Stimulated activated CD4-positive, alpha-beta T cell treated with anti-CD3 and anti-CD28 coated beads, Interleukin-15, amount 100 ng/mL, for 48 hours (primary cell): Measurements from ENCODE around the gene ACER1.
"Not testable (repeated sequence)": the region's sequence is repeated elsewhere in the genome, so short reads cannot be mapped to it uniquely, and the experiment has no call there.

ENCODE experiments used
- DNase-seq, 2 donors: peaks; one replicate each; pipeline ENCODE4 v3.0.0-alpha.2; 2020; ENCODE audit warnings: low read depth in 2 of 2

ACER1 gene

DNA sequence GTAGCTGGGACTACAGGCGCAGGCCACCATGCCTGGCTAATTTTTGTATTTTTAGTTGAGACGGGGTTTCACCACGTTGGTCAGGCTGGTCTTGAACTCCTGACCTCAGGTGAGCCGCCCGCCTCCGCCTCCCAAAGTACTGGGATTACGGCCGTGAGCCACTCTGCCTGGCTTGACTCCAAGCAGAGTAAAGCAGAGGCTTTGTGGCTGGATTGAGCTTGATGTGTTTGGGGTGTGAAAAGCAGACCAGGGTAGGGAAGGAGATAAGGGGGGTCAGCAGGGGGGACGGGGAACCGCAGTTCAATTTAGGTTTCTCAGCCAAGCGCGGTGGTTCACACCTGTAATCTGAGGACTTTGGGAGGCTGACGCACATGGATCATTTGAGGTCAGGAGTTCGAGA, 23.8 kb upstream of the ACER1 start:
- no peak for DNase-seq

GRCh38 chr19:6355321-6356040, 22.1 kb upstream of the ACER1 start:
- DNase-seq: not testable (repeated sequence)

GRCh38 chr19:6354098-6354674, 20.8 kb upstream of the ACER1 start:
- DNase-seq: no peak

DNA sequence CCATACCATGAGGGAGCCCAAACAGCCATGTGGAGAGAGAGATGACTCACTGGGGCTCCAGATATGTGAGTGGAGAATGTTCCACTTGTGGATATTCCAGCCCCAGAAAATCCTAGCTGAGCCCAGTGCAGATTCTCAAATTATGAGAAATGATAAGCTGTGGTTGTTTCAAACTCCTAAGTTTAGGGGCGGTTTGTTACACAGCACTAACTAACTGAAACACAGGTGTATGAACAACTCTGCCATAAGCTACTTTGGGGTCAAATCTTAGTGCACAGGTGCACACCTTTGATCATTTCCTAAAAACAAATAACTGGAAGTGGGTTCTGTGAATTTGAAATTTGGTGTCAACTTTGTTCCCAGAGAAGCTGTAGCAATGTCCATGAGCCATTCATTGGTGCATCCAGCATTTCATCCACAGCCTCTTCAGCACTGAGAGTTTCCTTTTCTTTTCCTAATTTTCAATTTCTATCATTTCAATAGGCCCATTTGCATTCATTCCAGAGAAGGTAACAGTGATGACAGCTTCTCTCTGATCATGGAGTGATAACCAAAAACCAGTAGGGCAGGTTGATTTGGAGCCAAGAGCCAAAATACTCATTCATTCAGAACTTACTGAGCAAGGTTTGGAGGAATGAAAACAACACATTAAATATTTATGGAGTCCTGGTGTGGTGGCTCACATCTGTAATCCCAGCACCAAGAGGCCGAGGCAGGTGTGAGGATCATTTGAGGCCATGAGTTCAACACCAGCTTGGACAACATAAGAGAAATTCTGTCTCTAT, 19.2 kb upstream of the ACER1 start:
- no peak for DNase-seq

DNA sequence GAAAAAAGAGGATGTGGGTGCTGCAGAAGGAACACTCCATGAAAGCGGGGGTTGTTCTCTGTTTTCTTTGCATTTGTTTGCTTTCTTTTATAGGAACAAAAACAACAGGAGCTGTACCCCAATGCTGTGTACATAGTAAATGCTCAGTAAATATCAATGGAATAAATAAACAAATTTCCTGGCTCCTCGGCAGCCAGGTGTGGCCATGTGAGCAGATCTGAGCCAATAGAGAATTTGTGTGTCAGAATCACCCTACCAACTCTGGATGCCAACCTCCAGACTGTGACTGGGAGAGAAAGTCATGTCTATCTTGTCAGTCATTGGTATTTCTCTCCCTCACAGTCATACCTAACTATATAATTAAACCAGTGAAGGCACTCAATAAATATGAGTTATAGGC, 17.3 kb upstream of the ACER1 start:
- DNase-seq: no peak

DNA sequence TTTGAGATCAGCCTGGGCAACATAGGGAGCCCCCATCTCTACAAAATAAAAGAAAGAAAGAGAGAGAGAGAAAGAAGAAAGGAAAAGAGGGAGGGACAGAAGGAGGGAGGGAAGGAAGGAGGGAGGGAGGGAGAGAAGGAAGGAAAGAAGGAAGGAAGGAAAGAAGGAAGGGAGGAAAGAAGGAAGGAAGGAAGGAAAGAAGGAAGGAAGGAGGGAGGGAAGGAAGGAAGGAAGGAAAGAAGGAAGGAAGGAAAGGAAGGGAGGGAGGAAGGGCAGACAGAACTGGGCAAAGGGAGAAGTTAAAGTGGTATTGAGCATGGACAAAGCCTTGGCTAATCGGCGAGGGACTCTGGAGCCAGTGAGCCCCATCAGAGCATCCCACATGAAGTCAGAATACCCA, 15.9 kb upstream of the ACER1 start:
- not testable (repeated sequence) for DNase-seq

DNA sequence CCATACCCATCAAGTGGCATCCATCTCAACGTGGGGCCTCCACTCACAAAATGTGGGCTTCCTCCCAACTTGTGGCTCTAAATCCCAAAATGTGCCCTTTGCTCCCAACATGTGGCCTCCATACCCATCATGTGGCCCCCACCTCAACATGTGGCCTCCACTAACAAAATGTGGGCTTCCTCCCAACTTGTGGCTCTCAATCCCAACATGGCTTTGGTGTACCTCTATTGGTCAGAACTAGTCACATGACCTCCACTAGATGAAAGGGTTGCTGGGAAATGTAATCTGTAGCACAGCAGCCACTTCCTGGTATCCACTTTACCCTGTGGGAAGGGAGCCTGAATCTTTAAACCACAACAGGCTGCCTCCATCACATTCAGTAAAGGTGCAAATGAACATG, 10.1 kb upstream of the ACER1 start:
- no peak for DNase-seq

DNA sequence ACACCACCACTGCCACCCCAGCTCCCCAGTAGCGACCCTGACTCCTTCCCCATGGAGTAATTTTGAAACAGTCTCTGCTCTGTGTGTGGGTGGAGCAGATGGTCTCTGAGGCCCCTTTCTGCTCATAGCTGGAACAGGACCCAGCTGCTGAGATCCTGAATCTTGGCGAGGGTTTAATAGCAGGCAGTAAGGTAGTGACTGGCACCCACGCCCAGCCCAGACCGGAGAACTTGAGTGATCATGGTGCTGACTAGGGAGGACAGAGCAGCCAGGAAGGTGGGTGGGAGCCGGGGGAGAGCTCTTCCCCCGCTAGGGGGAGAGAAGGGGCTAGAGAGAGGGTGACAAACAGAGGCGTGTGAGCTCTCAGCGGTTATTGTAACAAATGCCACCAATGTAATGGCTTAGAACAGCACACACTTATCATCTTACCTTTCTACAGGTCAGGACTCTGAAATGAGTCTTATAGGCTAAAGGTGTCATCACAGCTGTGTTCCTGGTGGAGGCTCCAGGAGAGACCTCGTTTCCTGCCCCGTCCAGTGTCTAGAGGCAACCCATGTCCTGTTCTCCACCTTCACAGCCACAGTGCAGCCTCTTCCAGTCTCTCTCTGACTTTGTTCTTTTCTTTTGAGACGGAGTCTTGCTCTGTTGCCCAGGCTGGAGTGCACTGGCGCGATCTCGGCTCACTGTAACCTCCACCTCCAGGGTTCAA, 7.2 kb upstream of the ACER1 start:
- DNase-seq: no peak

DNA sequence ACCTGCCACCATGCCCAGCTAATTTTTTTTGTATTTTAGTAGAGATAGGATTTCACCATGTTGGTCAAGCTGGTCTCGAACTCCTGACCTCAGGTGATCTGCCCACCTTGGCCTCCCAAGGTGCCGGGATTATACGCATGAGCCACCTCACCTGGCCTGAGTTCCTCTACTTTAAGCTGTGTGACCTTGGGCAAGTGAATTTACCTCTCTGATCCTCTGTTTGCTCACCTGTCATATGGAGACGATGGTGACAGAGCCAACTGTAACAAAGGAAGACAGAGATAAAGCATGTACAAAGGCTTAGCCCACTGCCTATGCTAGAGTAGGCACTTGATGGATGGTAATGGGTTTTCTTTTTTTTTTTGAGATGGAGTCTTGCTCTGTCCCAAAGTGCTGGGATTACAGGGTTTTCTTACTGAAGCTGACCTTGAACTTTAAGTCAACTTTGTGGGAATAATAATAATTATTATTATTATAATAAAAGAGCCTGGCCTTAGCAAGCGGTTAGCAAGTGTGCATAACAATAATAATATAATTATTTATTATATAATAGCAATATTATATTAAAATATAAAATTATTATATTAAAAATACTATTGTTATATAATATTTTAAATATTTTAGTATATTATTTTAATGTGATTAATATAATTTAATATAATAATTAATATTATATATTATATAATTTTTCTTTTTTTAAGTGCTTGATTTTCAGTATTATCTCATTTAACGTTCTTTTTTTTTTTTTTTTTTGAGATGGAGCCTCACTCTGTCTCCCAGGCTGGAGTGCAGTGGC, 1.3 kb upstream of the ACER1 start:
- no peak for DNase-seq

DNA sequence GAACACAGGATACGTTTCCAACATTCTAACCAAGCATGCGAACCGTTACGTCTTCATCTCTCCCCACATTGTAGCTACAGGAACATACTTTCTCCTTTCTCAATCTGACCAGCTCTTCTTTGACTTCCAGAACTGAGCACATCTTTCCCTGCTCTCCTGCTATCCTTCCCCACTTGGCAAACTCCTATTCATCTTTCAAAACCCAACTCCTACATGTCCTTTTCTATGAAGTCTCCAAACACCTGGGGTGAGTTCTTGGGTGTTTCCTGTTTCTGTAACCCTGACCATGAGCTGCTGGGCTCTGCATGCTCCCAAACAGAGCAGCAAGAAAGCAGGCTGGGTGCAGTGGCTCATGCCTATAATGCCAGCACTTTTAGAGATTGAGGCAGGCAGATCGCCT, 6.6 kb downstream of the ACER1 start:
- no peak for DNase-seq

GRCh38 chr19:6325614-6326013, 7.8 kb downstream of the ACER1 start:
- DNase-seq: no peak

GRCh38 chr19:6324757-6325156, 8.7 kb downstream of the ACER1 start:
- no peak for DNase-seq

- no peak for DNase-seq
Measured at GRCh38 chr19:6322284-6322683, 11.1 kb downstream of the ACER1 start.

DNA sequence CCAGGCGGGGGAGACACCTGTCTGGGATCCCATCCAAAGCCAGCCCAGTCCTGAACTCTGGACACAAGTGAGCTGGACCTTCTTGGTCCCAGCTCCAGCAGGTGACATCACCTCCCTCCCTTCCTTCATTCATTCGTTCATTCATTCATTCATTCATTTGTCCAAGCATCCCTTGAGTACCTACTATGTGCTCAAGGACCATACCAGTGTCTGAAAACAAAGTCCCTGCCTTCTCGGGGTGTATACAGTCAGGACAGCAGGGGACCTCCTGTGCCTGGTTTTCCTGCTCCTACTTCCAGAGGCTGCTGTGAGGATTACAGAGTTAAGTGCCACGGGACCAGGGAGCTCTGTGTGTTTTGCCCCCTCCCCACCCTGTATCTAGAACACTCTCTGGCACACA, 14.0 kb downstream of the ACER1 start:
- DNase-seq: no peak

GRCh38 chr19:6318772-6319171, 14.6 kb downstream of the ACER1 start:
- peak; percentile 21 to 28 for DNase-seq

DNA sequence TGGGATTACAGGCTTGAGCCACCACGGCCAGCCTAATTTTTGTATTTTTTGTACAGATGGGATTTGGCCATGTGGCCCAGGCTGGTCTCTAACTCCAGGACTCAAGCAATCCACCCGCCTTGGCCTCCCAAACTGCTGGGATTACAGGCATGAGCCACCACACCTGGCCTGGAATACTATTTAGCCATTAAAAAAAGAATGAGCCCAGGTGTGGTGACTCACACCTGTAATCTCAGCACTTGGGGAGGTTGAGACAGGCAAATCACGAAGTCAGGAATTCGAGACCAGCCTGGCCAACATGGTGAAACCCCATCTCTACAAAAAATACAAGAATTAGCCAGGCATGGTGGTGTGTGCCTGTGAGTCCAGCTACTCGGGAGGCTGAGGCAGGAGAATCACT, 17.8 kb downstream of the ACER1 start:
- not testable (repeated sequence) for DNase-seq

- no peak for DNase-seq
Measured at GRCh38 chr19:6313398-6313969, 19.9 kb downstream of the ACER1 start.

DNA sequence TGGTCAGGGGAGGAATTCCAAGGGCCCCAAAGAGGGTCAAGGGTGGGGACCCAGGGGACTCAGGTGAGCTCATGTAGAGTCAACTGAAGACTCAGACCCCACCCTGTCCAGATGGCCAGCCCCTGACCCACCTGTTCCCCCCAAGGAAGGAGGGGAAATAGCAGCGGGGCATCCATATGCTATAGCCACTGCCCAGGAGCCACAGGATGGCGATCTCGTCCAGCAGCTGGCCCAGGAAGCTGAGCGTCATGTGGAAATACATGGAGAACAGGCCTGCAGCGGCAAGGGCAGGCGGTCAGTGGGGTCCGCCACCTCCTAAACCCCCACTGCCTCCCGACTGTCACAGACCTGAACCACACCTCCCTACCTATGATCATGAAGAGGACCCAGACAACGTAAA, 21.4 kb downstream of the ACER1 start:
- no peak for DNase-seq

GRCh38 chr19:6298413-6298812, 35.0 kb downstream of the ACER1 start:
- DNase-seq: no peak

DNA sequence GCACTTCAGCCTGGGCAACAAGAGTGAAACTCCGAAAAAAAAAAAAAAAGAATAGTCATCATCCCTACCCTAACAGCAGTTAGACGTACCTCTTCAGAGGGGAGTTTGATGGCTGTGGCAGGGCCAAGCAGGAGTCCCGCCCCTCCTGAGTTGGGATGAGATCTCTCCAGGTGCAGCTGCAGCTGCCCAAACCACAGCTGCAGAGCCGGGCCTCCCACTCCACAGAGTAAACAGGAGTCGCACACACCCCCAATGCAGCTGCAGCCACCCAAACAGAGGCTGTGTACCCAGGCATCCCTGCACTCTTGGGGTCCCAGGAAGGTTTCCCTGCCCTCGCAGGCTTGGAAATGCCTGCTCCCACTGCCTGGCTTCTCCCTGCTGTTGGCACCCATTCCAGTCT, 36.2 kb downstream of the ACER1 start:
- DNase-seq: no peak

DNA sequence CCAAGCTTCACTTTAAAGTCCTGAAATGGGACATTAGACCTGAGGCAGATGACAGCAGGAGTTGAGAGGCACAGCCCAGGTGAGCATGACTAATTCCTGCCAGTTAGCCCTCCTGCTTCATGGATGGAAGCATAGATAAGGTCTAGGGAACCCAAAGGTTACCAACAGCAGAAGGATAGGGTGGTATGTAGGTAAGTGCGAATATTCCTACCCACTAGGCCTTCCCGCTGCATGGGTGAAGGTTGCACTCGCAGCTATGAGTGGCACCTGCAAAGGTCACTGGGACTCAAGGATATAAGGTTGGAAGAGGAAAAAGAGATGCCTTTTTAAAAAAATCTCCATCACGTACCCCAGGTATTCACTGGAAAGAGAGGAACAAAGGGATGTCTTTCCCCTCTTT, 41.4 kb downstream of the ACER1 start:
- DNase-seq: no peak
